H9 (cell line): ENCODE results near the gene ZFYVE28. TPM values are rescaled to one million over a fixed set of nuclear protein-coding genes. Genes with fewer than 3 reads are reported as not detected.

ENCODE experiments used
- DNase-seq: peaks from one replicate; pipeline ENCODE4 v3.0.0-alpha.2; 2017
- H2AFZ ChIP-seq: one replicate; pipeline ENCODE4 v1.6.1; 2013; ENCODE audit warnings: mild to moderate bottlenecking, low read length, control low read depth, moderate library complexity
- H2AK5ac ChIP-seq: 2 replicates; pipeline ENCODE4 v1.6.1; 2013; ENCODE audit warnings: low read length, control low read depth, mixed read lengths; ENCODE audit not compliant: insufficient read length
- H2BK120ac ChIP-seq: one replicate; pipeline ENCODE4 v1.6.1; 2013; ENCODE audit warnings: low read depth, mild to moderate bottlenecking, low read length, control low read depth, inconsistent platforms; ENCODE audit not compliant: poor library complexity, severe bottlenecking
- H2BK12ac ChIP-seq: 2 replicates; pipeline ENCODE4 v1.6.1; 2013; ENCODE audit warnings: low read length, control low read depth, mixed read lengths, low read depth; ENCODE audit not compliant: insufficient read length
- H2BK15ac ChIP-seq: 2 replicates; pipeline ENCODE4 v1.6.1; 2013; ENCODE audit warnings: low read depth, low read length, control low read depth
- H2BK20ac ChIP-seq: one replicate; pipeline ENCODE4 v1.6.1; 2013; ENCODE audit warnings: low read depth, mild to moderate bottlenecking, low read length, control low read depth, inconsistent platforms; ENCODE audit not compliant: poor library complexity, severe bottlenecking
- H2BK5ac ChIP-seq: 2 replicates; pipeline ENCODE4 v1.6.1; 2013; ENCODE audit warnings: low read length, control low read depth, mixed read lengths; ENCODE audit not compliant: insufficient read length
- H3K14ac ChIP-seq: 2 replicates; pipeline ENCODE4 v1.6.1; 2013; ENCODE audit warnings: low read length, control low read depth; ENCODE audit not compliant: insufficient read depth
- H3K18ac ChIP-seq: 2 replicates; pipeline ENCODE4 v1.6.1; 2013; ENCODE audit warnings: low read depth, mild to moderate bottlenecking, mixed read lengths, low read length, control low read depth; ENCODE audit not compliant: insufficient read length
- H3K23ac ChIP-seq: 2 replicates; pipeline ENCODE4 v1.6.1; 2013; ENCODE audit warnings: low read length, control low read depth, mixed read lengths, low read depth; ENCODE audit not compliant: insufficient read length
- H3K23me2 ChIP-seq: 2 replicates; pipeline ENCODE4 v1.6.1; 2013; ENCODE audit warnings: low read depth, mild to moderate bottlenecking, mixed read lengths, low read length, control low read depth; ENCODE audit not compliant: insufficient read length, poor library complexity, severe bottlenecking
- H3K27ac ChIP-seq: 2 replicates; pipeline ENCODE4 v1.5.1; 2013; ENCODE audit warnings: low read length, control low read depth, mixed read lengths, low read depth; ENCODE audit not compliant: insufficient read length
- H3K27me3 ChIP-seq: 2 replicates; pipeline ENCODE4 v1.6.1; 2013; ENCODE audit warnings: low read length, control low read depth, inconsistent platforms; ENCODE audit not compliant: insufficient read depth
- H3K4ac ChIP-seq: 2 replicates; pipeline ENCODE4 v1.6.1; 2013; ENCODE audit warnings: low read depth, mild to moderate bottlenecking, control low read depth, inconsistent platforms, low read length, moderate library complexity
- H3K4me1 ChIP-seq: 2 replicates; pipeline ENCODE4 v1.6.1; 2013; ENCODE audit warnings: low read length, control low read depth, inconsistent platforms; ENCODE audit not compliant: insufficient read depth
- H3K4me2 ChIP-seq: 2 replicates; pipeline ENCODE4 v1.6.1; 2013; ENCODE audit warnings: low read length, control low read depth, mixed read lengths; ENCODE audit not compliant: insufficient read length, insufficient read depth
- H3K56ac ChIP-seq: 2 replicates; pipeline ENCODE4 v1.6.1; 2013; ENCODE audit warnings: low read depth, mild to moderate bottlenecking, mixed read lengths, low read length, control low read depth; ENCODE audit not compliant: insufficient read length
- H3K79me1 ChIP-seq: 2 replicates; pipeline ENCODE4 v1.6.1; 2013; ENCODE audit warnings: low read depth, mild to moderate bottlenecking, moderate library complexity, low read length, control low read depth, inconsistent platforms; ENCODE audit not compliant: insufficient read depth, poor library complexity, severe bottlenecking
- H3K79me2 ChIP-seq: 2 replicates; pipeline ENCODE4 v1.6.1; 2013; ENCODE audit warnings: low read length, control low read depth, inconsistent platforms; ENCODE audit not compliant: insufficient read depth
- H3K9ac ChIP-seq: 2 replicates; pipeline ENCODE4 v1.6.1; 2013; ENCODE audit warnings: low read length, control low read depth, mixed read lengths; ENCODE audit not compliant: insufficient read length; ENCODE audit errors: extremely low read depth
- H3K9me3 ChIP-seq: one replicate; pipeline ENCODE4 v1.6.1; 2013; ENCODE audit warnings: low read depth, low read length, inconsistent platforms; ENCODE audit not compliant: control insufficient read depth
- H3T11ph ChIP-seq: one replicate; pipeline ENCODE4 v1.6.1; 2013; ENCODE audit warnings: mild to moderate bottlenecking, low read length, control low read depth, inconsistent platforms
- H4K20me1 ChIP-seq: one replicate; pipeline ENCODE4 v1.6.1; 2013; ENCODE audit not compliant: control insufficient read depth, insufficient read length, insufficient read depth
- H4K5ac ChIP-seq: 2 replicates; pipeline ENCODE4 v1.6.1; 2013; ENCODE audit warnings: low read depth, mild to moderate bottlenecking, mixed read lengths, low read length, control low read depth; ENCODE audit not compliant: insufficient read length
- H4K8ac ChIP-seq: replicated peaks from 2 replicates; pipeline ENCODE4 v1.6.1; 2013; ENCODE audit warnings: low read length, control low read depth, mixed read lengths, low read depth; ENCODE audit not compliant: insufficient read length
- H4K91ac ChIP-seq: 2 replicates; pipeline ENCODE4 v1.6.1; 2013; ENCODE audit warnings: low read depth, mild to moderate bottlenecking, moderate library complexity, mixed read lengths, low read length, control low read depth; ENCODE audit not compliant: insufficient read length
- H3K27ac Mint-ChIP-seq, 3 experiments: 2 replicates in 2 of 3; 3 replicates in 1 of 3; pipeline ENCODE4 v1.8.0; 2020 to 2021; ENCODE audit warnings: mixed read lengths in 3 of 3, mild to moderate bottlenecking in 1 of 3, moderate library complexity in 1 of 3
- H3K27me3 Mint-ChIP-seq: 2 replicates; pipeline ENCODE4 v1.8.0; 2021; ENCODE audit warnings: low read depth, mild to moderate bottlenecking, moderate library complexity, mixed read lengths
- H3K36me3 Mint-ChIP-seq, 3 experiments: 2 replicates in 2 of 3; 3 replicates in 1 of 3; pipeline ENCODE4 v1.8.0; 2020 to 2021; ENCODE audit warnings: low read depth in 3 of 3, mixed read lengths in 3 of 3; ENCODE audit not compliant: insufficient read depth in 1 of 3
- H3K4me1 Mint-ChIP-seq, 2 experiments: 2 replicates each; pipeline ENCODE4 v1.8.0; 2020; ENCODE audit warnings: mixed read lengths in 2 of 2
- H3K4me3 Mint-ChIP-seq, 2 experiments: 2 replicates in 1 of 2; 3 replicates in 1 of 2; pipeline ENCODE4 v1.8.0; 2020 to 2021; ENCODE audit warnings: mild to moderate bottlenecking in 2 of 2, mixed read lengths in 2 of 2, moderate library complexity in 1 of 2
- H3K9me3 Mint-ChIP-seq, 2 experiments: 2 replicates in 1 of 2; 3 replicates in 1 of 2; pipeline ENCODE4 v1.8.0; 2020; ENCODE audit warnings: mild to moderate bottlenecking in 2 of 2, mixed read lengths in 2 of 2, moderate library complexity in 1 of 2
- WGBS: extraction: QIAGEN DNeasy Blood & Tissue Kit; methylation state at CpG from one replicate; pipeline ENCODE4 v1.1.7; 2013; ENCODE audit warnings: missing lambda C conversion rate, low lambda C conversion rate, mixed read lengths; ENCODE audit not compliant: insufficient read length; ENCODE audit errors: extremely low coverage; 5-methylcytosine and 5-hydroxymethylcytosine counted together
- total RNA-seq: library from RNA; stranded (reverse); gene quantifications from 2 replicates; pipeline ENCODE4 v1.2.1, GENCODE V29; 2021
- TF ChIP-seq, protein P1 (sequence below): fragments of 200-600 bp; sonication (generic); conservative IDR thresholded peaks from 3 replicates; pipeline ENCODE4 v1.8.0; 2021; ENCODE audit warnings: antibody characterized with exemption, mild to moderate bottlenecking

The ZFYVE28 gene
- total RNA-seq, 1 experiment from 2014 or later: 0.98 TPM

DNA sequence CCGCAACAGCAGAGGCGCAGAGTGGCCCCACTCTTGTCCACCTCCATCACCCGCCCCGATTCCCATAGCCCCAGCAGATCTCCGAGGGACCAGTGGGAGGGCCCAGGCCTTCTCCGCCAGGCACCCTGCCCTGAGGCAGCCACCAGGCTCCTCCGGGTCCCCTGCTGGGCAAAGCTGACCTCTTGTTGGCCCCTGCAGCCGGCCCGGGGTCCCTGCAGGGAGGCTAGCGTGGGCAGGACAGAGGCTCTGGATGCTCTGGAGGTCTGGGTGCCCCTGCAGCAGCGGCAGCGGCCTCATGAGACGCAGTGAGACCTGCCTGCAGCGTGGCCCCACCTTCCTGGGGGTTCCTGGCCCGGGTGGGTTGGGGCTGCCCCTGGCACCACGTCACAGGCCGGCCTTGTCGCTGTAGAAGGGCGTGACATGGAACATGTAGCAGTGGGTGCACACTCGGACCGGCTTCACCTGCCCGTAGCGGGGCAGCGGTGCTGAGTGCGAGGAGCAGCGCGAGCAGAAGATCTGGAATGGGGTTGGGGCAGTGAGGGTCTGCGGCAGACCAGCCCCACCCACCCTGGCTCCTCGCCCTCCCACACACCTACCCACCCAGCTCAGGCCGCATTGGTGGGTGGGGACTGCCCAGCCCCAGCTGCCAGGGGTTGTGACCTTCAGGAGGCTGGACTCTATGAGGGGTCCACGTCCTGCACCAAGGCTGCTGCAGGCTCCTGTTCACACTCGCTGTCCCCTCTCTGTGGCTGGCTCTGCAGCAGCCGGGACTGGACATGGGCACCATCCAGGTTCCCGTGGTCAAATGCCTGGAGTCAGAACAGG is 147.9 kb downstream of the ZFYVE28 start:
- H3K36me3 Mint-ChIP-seq: no peaks in the 10 kb centered on the region
- TF ChIP-seq, protein P1, sequence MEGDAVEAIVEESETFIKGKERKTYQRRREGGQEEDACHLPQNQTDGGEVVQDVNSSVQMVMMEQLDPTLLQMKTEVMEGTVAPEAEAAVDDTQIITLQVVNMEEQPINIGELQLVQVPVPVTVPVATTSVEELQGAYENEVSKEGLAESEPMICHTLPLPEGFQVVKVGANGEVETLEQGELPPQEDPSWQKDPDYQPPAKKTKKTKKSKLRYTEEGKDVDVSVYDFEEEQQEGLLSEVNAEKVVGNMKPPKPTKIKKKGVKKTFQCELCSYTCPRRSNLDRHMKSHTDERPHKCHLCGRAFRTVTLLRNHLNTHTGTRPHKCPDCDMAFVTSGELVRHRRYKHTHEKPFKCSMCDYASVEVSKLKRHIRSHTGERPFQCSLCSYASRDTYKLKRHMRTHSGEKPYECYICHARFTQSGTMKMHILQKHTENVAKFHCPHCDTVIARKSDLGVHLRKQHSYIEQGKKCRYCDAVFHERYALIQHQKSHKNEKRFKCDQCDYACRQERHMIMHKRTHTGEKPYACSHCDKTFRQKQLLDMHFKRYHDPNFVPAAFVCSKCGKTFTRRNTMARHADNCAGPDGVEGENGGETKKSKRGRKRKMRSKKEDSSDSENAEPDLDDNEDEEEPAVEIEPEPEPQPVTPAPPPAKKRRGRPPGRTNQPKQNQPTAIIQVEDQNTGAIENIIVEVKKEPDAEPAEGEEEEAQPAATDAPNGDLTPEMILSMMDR: no peak
- H3K9ac ChIP-seq: no peak overlapping the region
- no peak overlapping the region; the same call in 1 of the 2 replicates for H3K14ac ChIP-seq
- H3K18ac ChIP-seq: no peak overlapping the region
- H3K27ac Mint-ChIP-seq: peak overlapping the region in 1 of 3 experiments; percentile 87; a peak in 1 of 7 replicates
- no peaks in the 10 kb centered on the region for H3K23me2 ChIP-seq
- DNase-seq: no peak
- H2BK5ac ChIP-seq: no peak overlapping the region
- H2BK15ac ChIP-seq: no peak overlapping the region
- peaks cover 4 to 11% of the 10 kb centered on the region in 2 experiments; a peak in 3 of 4 replicates for H3K4me1 Mint-ChIP-seq
- no peak overlapping the region for H3T11ph ChIP-seq
- H2BK120ac ChIP-seq: no peak overlapping the region
- no CpG with 5 or more reads among the region's 34 CpGs for WGBS
- H3K9me3 Mint-ChIP-seq: no peaks in the 10 kb centered on the region
- no peaks in the 10 kb centered on the region for H3K4me1 ChIP-seq
- no peak overlapping the region for H2AFZ ChIP-seq
- no peak overlapping the region for H3K4me3 Mint-ChIP-seq
- no peak overlapping the region for H3K56ac ChIP-seq
- H3K4me2 ChIP-seq: no peak overlapping the region
- no peaks in the 10 kb centered on the region for H3K9me3 ChIP-seq
- no peak overlapping the region for H3K23ac ChIP-seq
- no peak overlapping the region for H4K8ac ChIP-seq
- H2AK5ac ChIP-seq: no peak overlapping the region
- H2BK12ac ChIP-seq: no peak overlapping the region
- H4K5ac ChIP-seq: no peak overlapping the region
- H3K79me2 ChIP-seq: no peaks in the 10 kb centered on the region
- no peaks in the 10 kb centered on the region for H4K20me1 ChIP-seq
- H3K27ac ChIP-seq: no peak overlapping the region
- H3K79me1 ChIP-seq: no peaks in the 10 kb centered on the region
- H3K4ac ChIP-seq: no peak overlapping the region
- no peak overlapping the region for H2BK20ac ChIP-seq
- H3K27me3 ChIP-seq: no peaks in the 10 kb centered on the region
- no peak overlapping the region for H4K91ac ChIP-seq
- peaks cover 2% of the 10 kb centered on the region; the same call in 1 of the 2 replicates for H3K27me3 Mint-ChIP-seq
